K562 (cell line): ENCODE data around the gene PRAMEF12.

Source experiments
- ATF1 ChIP-seq, 2 experiments: fragments of 450-650 bp in 1 of 2; IDR thresholded peaks; 2 replicates each; pipeline ENCODE4 v1.6.1; 2016; ENCODE audit warnings: missing compliant biosample characterization in 1 of 2, missing genetic modification characterization in 1 of 2
- CBX1 ChIP-seq: sonication (generic); IDR thresholded peaks from 2 replicates; pipeline ENCODE4 v1.6.1; 2016; ENCODE audit warnings: antibody characterized with exemption, low read depth, mild to moderate bottlenecking
- ELF1 ChIP-seq: fragments of 200-800 bp; sonication (Bioruptor generic); IDR thresholded peaks from 2 replicates; pipeline ENCODE4 v1.6.1; 2016; ENCODE audit warnings: missing genetic modification characterization, missing compliant biosample characterization
- EP300 ChIP-seq: IDR thresholded peaks from 2 replicates; pipeline ENCODE4 v1.6.1; 2012; ENCODE audit warnings: low read length, improper control_type of control experiment
- HMGN3 ChIP-seq: IDR thresholded peaks from 2 replicates; pipeline ENCODE4 v1.6.1; 2011; ENCODE audit warnings: borderline replicate concordance, low read depth, mild to moderate bottlenecking, mixed read lengths, low read length; ENCODE audit not compliant: insufficient read length; ENCODE audit errors: extremely low read depth
- KDM4B ChIP-seq, 2 experiments: fragments of 450-650 bp in 1 of 2; sonication (generic) in 1 of 2; IDR thresholded peaks; 2 replicates each; pipeline ENCODE4 v1.6.1; 2016 to 2017; ENCODE audit warnings: borderline replicate concordance in 2 of 2, antibody characterized with exemption in 1 of 2, low read depth in 1 of 2, mild to moderate bottlenecking in 1 of 2
- SP2 ChIP-seq: IDR thresholded peaks from 2 replicates; pipeline ENCODE4 v1.6.1; 2011; ENCODE audit warnings: mild to moderate bottlenecking, low read depth, low read length, moderate library complexity; ENCODE audit not compliant: poor library complexity, severe bottlenecking; ENCODE audit errors: extremely low read depth
- TF ChIP-seq, protein P1 (sequence below): fragments of 450-650 bp; conservative IDR thresholded peaks from 2 replicates; pipeline ENCODE4 v1.6.1; 2016; ENCODE audit warnings: missing genetic modification characterization, low read depth, mild to moderate bottlenecking, missing compliant biosample characterization, moderate library complexity
- TF ChIP-seq, protein P2 (sequence below): IDR thresholded peaks from 2 replicates; pipeline ENCODE4 v1.6.1; 2016; ENCODE audit warnings: missing genetic modification characterization, missing compliant biosample characterization
- TF ChIP-seq, protein P3 (sequence below), 3 experiments: IDR thresholded peaks in 2 of 3; conservative IDR thresholded peaks in 1 of 3; 2 replicates each; pipeline ENCODE4 v1.5.1; 2011 to 2012; ENCODE audit warnings: low read length in 3 of 3, mild to moderate bottlenecking in 3 of 3, control low read depth in 2 of 3, improper control_type of control experiment in 1 of 3, inconsistent platforms in 1 of 3, low read depth in 1 of 3, mixed read lengths in 1 of 3, moderate library complexity in 1 of 3; ENCODE audit not compliant: insufficient read depth in 2 of 3
- TF ChIP-seq, protein P4 (sequence below): sonication (generic); IDR thresholded peaks from 2 replicates; pipeline ENCODE4 v1.6.1; 2016

DNA sequence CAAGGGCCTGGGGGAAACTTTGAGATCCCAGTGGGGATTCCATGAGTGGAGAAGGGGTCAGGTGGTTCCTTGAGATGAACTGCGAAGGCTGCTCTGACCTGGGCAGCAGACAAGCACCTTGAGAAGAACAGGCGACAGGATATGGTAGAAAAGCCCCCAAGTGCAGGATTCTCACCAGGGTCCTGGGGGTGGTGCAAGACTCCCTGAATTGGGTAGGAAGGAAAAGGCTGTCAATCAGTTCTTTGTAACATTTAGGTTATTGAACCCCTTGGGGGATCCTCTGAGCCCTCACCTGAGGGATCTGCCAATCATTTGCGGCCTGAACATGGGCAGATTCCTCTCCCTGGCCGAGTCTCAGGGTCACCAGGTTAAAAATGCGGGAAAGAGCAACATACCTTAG lies 2.4 kb upstream of the PRAMEF12 start:
- TF ChIP-seq ELF1 (tag) (no peak), KDM4B (IDR thresholded peaks at IDR 0.05; ENCODE audit: borderline replicate concordance in 2 of 2, low read depth in 1 of 2) (no peak), SP2 (no peak), ATF1 (CRISPR knock-in tag; IDR thresholded peaks at IDR 0.05) (no peak), ATF1 (tag; IDR thresholded peaks at IDR 0.05) (no peak), CBX1 (no peak), EP300 (no peak), HMGN3 (no peak)
- TF ChIP-seq, protein P1, sequence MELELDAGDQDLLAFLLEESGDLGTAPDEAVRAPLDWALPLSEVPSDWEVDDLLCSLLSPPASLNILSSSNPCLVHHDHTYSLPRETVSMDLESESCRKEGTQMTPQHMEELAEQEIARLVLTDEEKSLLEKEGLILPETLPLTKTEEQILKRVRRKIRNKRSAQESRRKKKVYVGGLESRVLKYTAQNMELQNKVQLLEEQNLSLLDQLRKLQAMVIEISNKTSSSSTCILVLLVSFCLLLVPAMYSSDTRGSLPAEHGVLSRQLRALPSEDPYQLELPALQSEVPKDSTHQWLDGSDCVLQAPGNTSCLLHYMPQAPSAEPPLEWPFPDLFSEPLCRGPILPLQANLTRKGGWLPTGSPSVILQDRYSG, result no peak
- TF ChIP-seq, protein P2, sequence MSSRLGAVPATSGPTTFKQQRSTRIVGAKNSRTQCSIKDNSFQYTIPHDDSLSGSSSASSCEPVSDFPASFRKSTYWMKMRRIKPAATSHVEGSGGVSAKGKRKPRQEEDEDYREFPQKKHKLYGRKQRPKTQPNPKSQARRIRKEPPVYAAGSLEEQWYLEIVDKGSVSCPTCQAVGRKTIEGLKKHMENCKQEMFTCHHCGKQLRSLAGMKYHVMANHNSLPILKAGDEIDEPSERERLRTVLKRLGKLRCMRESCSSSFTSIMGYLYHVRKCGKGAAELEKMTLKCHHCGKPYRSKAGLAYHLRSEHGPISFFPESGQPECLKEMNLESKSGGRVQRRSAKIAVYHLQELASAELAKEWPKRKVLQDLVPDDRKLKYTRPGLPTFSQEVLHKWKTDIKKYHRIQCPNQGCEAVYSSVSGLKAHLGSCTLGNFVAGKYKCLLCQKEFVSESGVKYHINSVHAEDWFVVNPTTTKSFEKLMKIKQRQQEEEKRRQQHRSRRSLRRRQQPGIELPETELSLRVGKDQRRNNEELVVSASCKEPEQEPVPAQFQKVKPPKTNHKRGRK (tag), result no peak
- TF ChIP-seq, protein P3, sequence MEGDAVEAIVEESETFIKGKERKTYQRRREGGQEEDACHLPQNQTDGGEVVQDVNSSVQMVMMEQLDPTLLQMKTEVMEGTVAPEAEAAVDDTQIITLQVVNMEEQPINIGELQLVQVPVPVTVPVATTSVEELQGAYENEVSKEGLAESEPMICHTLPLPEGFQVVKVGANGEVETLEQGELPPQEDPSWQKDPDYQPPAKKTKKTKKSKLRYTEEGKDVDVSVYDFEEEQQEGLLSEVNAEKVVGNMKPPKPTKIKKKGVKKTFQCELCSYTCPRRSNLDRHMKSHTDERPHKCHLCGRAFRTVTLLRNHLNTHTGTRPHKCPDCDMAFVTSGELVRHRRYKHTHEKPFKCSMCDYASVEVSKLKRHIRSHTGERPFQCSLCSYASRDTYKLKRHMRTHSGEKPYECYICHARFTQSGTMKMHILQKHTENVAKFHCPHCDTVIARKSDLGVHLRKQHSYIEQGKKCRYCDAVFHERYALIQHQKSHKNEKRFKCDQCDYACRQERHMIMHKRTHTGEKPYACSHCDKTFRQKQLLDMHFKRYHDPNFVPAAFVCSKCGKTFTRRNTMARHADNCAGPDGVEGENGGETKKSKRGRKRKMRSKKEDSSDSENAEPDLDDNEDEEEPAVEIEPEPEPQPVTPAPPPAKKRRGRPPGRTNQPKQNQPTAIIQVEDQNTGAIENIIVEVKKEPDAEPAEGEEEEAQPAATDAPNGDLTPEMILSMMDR (IDR thresholded peaks at IDR 0.05 in 2 of 3, conservative IDR thresholded peaks at IDR 0.05 in 1 of 3; ENCODE audit: insufficient read depth in 2 of 3, low read depth in 1 of 3, low read length in 3 of 3), result no peak
- TF ChIP-seq, protein P4, sequence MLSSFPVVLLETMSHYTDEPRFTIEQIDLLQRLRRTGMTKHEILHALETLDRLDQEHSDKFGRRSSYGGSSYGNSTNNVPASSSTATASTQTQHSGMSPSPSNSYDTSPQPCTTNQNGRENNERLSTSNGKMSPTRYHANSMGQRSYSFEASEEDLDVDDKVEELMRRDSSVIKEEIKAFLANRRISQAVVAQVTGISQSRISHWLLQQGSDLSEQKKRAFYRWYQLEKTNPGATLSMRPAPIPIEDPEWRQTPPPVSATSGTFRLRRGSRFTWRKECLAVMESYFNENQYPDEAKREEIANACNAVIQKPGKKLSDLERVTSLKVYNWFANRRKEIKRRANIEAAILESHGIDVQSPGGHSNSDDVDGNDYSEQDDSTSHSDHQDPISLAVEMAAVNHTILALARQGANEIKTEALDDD, result no peak
